Measurements from ENCODE around the gene PARP14.
"Not testable (repeated sequence)": the region's sequence is repeated elsewhere in the genome, so short reads cannot be mapped to it uniquely, and the experiment has no call there.

PARP14 gene

DNA sequence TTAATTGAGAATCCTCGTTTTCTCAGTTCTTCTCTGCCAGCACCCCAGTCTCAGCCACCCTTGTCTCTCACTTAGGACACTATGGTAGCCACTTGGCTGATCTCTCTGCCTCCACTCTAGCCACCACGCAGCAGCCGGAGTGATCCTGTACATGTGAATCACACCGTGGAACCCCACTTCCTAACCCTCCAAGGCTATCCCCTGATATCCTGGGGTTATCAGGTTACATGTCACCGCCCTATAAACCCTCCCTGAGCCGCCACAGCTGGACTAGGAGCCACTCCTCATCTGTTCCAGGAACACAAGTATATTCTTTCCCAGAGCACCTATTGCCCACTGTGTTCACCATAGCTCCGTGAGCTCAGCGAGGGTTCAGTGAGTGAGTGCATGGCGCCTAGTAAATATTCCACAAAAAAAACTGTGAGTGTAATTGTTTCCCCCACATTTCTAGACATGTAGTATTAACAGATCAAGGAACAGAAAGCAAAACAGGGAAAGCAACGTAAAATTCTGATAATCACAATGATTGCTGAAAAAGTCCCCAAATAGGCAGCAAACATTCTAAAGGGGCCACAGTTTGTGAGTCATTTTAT is 661 bp upstream of the PARP14 start:
- TF ChIP-seq, protein P1, sequence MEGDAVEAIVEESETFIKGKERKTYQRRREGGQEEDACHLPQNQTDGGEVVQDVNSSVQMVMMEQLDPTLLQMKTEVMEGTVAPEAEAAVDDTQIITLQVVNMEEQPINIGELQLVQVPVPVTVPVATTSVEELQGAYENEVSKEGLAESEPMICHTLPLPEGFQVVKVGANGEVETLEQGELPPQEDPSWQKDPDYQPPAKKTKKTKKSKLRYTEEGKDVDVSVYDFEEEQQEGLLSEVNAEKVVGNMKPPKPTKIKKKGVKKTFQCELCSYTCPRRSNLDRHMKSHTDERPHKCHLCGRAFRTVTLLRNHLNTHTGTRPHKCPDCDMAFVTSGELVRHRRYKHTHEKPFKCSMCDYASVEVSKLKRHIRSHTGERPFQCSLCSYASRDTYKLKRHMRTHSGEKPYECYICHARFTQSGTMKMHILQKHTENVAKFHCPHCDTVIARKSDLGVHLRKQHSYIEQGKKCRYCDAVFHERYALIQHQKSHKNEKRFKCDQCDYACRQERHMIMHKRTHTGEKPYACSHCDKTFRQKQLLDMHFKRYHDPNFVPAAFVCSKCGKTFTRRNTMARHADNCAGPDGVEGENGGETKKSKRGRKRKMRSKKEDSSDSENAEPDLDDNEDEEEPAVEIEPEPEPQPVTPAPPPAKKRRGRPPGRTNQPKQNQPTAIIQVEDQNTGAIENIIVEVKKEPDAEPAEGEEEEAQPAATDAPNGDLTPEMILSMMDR (IDR thresholded peaks at IDR 0.05; ENCODE audit: low read depth, low read length, missing control alignments), result no peak
- no peak for DNase-seq (ENCODE audit: extremely low read depth, low read depth)

DNA sequence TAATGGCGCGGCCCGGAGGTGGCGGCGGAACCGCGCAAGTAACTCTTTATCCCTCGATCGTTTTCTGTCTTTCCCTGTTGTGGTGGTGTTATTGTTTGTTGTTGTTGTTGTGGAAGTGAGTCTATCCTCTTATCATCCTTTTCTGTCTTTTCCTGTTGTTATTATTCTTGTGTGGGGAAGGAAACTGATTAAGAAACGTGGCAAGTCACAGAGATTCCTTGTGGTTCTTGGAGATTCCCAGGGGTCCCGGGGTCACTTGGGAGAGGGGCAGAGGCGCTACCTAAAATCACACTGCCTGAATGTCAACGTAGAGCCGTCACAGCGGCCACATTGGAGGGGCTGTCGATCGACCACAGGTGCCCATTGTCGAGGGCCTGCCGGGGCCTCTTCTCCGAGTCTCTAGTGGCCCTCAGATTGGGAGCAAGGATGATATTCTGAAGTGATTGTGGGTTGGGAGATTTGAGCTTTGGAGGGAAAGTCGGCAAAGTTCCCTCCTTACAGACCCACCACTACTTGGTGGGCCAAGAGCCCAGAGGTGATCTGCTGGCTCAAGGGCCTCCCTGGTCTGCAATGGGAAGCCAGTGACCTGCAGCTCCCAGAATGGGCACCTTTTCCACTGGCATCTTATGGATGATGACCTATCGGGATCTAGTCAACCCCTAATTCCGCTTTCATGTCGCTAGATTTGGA is 790 bp downstream of the PARP14 start:
- TF ChIP-seq, protein P1 (IDR thresholded peaks at IDR 0.05; ENCODE audit: low read depth, low read length, missing control alignments), result no peak
- H3K4me3 ChIP-seq (replicated peaks; ENCODE audit: low read depth, low read length), result peak overlapping the region; percentile 71
- DNase-seq (ENCODE audit: extremely low read depth, low read depth), result no peak

More for the DNA sequence above, 661 bp upstream of the PARP14 start:
- peak overlapping the region; percentile 71 for H3K4me3 ChIP-seq (replicated peaks; ENCODE audit: low read depth, low read length)

DNA sequence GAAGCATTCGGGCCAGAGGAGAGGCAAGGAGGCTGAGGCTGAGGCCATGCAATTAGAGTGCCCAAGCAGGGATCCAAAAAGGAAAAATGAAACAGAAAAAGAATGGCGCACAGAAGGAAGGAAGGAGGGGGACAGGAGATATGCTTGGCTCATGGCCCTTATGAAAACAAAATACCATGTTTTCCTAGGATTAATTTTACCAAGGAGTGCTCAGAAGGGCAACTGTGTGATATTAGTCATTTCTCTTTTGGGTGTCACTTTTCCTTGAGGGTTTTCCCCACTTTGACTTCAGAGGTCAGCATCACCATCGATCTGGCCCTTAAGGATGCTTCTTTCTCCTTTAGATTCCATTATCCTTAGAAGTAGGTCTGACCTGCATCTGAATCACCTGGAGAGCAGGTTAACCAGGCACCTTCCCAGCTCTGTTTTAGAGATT is 1.4 kb downstream of the PARP14 start:
- TF ChIP-seq, protein P1 (IDR thresholded peaks at IDR 0.05; ENCODE audit: low read depth, low read length, missing control alignments), result no peak
- DNase-seq (ENCODE audit: extremely low read depth, low read depth), result no peak
- peak overlapping the region; percentile 71 for H3K4me3 ChIP-seq (replicated peaks; ENCODE audit: low read depth, low read length)

DNA sequence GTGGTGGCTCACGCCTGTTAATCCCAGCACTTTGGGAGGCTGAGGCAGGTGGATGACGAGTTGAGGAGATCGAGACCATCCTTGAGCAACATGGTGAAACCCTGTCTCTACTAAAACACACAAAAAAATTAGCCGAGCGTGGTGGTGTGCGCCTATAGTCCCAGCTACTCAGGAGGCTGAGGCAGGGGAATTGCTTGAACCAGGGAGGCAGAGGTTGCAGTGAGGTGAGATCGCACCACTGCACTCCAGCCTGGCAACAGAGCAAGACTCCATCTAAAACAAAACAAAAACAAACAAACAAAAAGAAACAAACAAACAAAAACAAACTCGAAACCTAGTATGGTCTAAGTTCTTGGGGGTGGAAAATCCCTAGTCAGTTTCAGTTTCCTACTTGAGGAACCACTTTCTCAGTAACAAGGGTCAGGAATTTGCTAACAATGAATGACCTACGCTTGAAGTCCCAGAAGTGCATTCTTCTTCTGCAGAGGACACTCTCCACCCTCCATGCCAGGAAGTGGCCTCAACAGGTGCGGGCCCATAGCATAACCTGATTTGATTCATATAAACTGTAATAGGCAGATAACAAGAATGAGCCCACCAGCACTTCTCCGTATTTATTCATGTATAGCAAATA is 2.3 kb downstream of the PARP14 start:
- DNase-seq (ENCODE audit: extremely low read depth, low read depth); H3K4me3 ChIP-seq (replicated peaks; ENCODE audit: low read depth, low read length): not testable (repeated sequence)

DNA sequence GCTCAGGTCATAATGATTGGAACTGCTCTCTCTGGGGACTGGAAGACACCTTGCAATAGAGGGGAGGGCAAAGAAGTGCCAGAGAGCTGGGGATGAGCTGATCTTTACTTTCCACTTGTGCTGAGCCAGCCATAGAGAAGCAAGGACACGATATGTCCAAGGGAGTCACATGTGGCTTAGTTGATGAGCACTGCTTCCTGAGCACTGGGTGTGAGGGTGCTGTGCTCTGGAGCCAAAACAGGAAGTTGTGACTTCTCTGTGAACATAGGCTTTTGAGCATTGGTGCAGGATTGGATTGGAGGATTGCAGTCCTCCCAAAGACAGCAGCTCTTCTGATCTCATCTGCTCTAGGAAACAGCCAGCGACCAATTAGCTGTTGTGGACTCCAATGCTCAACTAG is 6.7 kb downstream of the PARP14 start:
- TF ChIP-seq, protein P1 (IDR thresholded peaks at IDR 0.05; ENCODE audit: low read depth, low read length, missing control alignments), result no peak
- DNase-seq (ENCODE audit: extremely low read depth, low read depth), result no peak

DNA sequence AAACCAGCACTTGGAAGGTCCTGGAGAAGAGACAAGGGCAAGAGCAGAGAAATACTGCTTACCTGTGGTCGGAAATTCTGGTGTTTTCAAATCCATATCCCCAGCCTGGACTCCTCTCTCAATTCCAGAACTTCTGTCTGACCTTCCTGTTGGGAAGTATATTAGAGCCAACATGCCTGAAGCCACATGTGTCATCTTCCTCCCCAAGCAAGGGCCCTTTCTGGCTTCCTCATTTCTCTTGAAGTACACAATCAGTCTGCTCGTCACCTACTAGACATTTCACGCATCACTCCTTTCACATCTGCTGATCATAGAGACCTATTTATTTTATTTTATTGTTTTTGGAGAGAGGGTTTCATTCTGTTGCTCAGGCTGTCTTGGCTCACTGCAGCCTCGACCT is 8.4 kb downstream of the PARP14 start:
- no peak for DNase-seq (ENCODE audit: extremely low read depth, low read depth)

More for the DNA sequence above, 6.7 kb downstream of the PARP14 start:
- no peak overlapping the region for H3K4me3 ChIP-seq (replicated peaks; ENCODE audit: low read depth, low read length)

DNA sequence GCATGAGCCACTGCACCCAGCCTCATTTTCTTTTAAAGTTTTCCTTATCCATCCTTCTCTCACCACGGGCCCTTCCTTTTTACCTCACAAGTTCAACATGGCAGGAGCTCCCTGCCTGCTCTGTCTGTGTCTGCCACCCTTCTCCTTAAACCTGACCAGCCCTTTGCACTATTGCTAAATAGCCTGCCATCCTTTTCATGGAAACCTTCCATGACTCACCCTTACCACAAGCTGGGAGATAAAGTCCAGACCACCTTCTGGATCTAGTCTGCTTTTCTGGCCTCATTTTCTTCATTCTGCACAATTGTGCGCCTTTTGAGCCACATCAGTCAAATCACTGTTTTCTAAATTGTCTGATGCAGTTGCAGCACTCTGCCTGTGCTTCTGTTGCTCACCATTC is 8.9 kb downstream of the PARP14 start:
- no peak overlapping the region for H3K4me3 ChIP-seq (replicated peaks; ENCODE audit: low read depth, low read length)
- no peak for DNase-seq (ENCODE audit: extremely low read depth, low read depth)
- TF ChIP-seq, protein P1 (IDR thresholded peaks at IDR 0.05; ENCODE audit: low read depth, low read length, missing control alignments), result no peak

More for the DNA sequence above, 8.4 kb downstream of the PARP14 start:
- TF ChIP-seq, protein P1 (IDR thresholded peaks at IDR 0.05; ENCODE audit: low read depth, low read length, missing control alignments), result no peak
- no peak overlapping the region for H3K4me3 ChIP-seq (replicated peaks; ENCODE audit: low read depth, low read length)
